HCT116 (cell line): ENCODE measurements around the gene TLK1.

ENCODE experiments used
- EGR1 ChIP-seq: IDR thresholded peaks from 2 replicates; pipeline ENCODE4 v1.6.1; 2012; ENCODE audit warnings: low read depth
- EZH2 ChIP-seq: fragments of 200-600 bp; sonication (generic); IDR thresholded peaks from 2 replicates; pipeline ENCODE4 v1.6.1; 2017; ENCODE audit warnings: antibody characterized with exemption, mixed run types
- POLR2A ChIP-seq: IDR thresholded peaks from 2 replicates; pipeline ENCODE4 v1.7.0; 2011; ENCODE audit warnings: borderline replicate concordance; ENCODE audit not compliant: insufficient read depth, insufficient read length; ENCODE audit errors: extremely low read depth
- POLR2AphosphoS5 ChIP-seq: IDR thresholded peaks from 2 replicates; pipeline ENCODE4 v1.6.1; 2011; ENCODE audit warnings: mild to moderate bottlenecking, low read depth, low read length, moderate library complexity
- RAD21 ChIP-seq: IDR thresholded peaks from 2 replicates; pipeline ENCODE4 v1.6.1; 2012; ENCODE audit warnings: low read depth, mild to moderate bottlenecking
- REST ChIP-seq: IDR thresholded peaks from 2 replicates; pipeline ENCODE4 v1.6.1; 2012; ENCODE audit warnings: low read depth
- SIN3A ChIP-seq: IDR thresholded peaks from 2 replicates; pipeline ENCODE4 v1.6.1; 2012; ENCODE audit warnings: low read depth
- SP1 ChIP-seq: IDR thresholded peaks from 2 replicates; pipeline ENCODE4 v1.6.1; 2012; ENCODE audit warnings: low read depth
- TCF7L2 ChIP-seq: IDR thresholded peaks from 2 replicates; pipeline ENCODE4 v1.7.0; 2011; ENCODE audit warnings: borderline replicate concordance, inconsistent platforms; ENCODE audit not compliant: insufficient read depth, insufficient read length; ENCODE audit errors: extremely low read depth
- TF ChIP-seq, protein P1 (sequence below), 3 experiments: fragments of 200-600 bp in 1 of 3; sonication (generic) in 1 of 3; IDR thresholded peaks in 2 of 3; conservative IDR thresholded peaks in 1 of 3; 2 replicates each; pipeline ENCODE4 v1.5.1; 2012 to 2017; ENCODE audit warnings: low read depth in 2 of 3, low read length in 2 of 3, antibody characterized with exemption in 1 of 3, borderline replicate concordance in 1 of 3, control low read depth in 1 of 3, mild to moderate bottlenecking in 1 of 3, mixed read lengths in 1 of 3, mixed run types in 1 of 3, moderate library complexity in 1 of 3; ENCODE audit not compliant: insufficient read depth in 1 of 3
- TF ChIP-seq, protein P2 (sequence below): IDR thresholded peaks from 2 replicates; pipeline ENCODE4 v1.6.1; 2012

GRCh38 chr2:171206422-171207115, 45.9 kb upstream of the TLK1 start:
- TF ChIP-seq, protein P1, sequence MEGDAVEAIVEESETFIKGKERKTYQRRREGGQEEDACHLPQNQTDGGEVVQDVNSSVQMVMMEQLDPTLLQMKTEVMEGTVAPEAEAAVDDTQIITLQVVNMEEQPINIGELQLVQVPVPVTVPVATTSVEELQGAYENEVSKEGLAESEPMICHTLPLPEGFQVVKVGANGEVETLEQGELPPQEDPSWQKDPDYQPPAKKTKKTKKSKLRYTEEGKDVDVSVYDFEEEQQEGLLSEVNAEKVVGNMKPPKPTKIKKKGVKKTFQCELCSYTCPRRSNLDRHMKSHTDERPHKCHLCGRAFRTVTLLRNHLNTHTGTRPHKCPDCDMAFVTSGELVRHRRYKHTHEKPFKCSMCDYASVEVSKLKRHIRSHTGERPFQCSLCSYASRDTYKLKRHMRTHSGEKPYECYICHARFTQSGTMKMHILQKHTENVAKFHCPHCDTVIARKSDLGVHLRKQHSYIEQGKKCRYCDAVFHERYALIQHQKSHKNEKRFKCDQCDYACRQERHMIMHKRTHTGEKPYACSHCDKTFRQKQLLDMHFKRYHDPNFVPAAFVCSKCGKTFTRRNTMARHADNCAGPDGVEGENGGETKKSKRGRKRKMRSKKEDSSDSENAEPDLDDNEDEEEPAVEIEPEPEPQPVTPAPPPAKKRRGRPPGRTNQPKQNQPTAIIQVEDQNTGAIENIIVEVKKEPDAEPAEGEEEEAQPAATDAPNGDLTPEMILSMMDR (IDR thresholded peaks at IDR 0.05 in 2 of 3, conservative IDR thresholded peaks at IDR 0.05 in 1 of 3; ENCODE audit: borderline replicate concordance in 1 of 3, insufficient read depth in 1 of 3, low read depth in 2 of 3, low read length in 2 of 3) = no peak
- TF ChIP-seq SP1 (no peak), RAD21 (no peak), POLR2AphosphoS5 (no peak), SIN3A (no peak), POLR2A (no peak), EZH2 (no peak), TCF7L2 (no peak), REST (no peak), EGR1 (no peak)
- TF ChIP-seq, protein P2, sequence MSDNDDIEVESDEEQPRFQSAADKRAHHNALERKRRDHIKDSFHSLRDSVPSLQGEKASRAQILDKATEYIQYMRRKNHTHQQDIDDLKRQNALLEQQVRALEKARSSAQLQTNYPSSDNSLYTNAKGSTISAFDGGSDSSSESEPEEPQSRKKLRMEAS = no peak
